Sciatic nerve (tissue), 2 donors: ENCODE results near the gene RGS11. TPM values are rescaled to one million over a fixed set of nuclear protein-coding genes. Genes with fewer than 3 reads are reported as not detected.

Source experiments
- ATAC-seq: fragments of 200-7000 bp; cut with Tn5 transposase; one replicate; pipeline ENCODE4 v1.9.1; 2020; ENCODE audit warnings: mild to moderate bottlenecking, moderate library complexity
- DNase-seq: peaks from one replicate; pipeline ENCODE4 v3.0.0-alpha.2; 2020; ENCODE audit warnings: low spot score
- intact Hi-C: fragments of 100-400 bp; cut with DNase I; formaldehyde crosslinking; loops from one replicate; pipeline ENCODE4 v1.14.2; 2022
- total RNA-seq: library from RNA; stranded (reverse); fragmentation: NEBNext Ultra II Directional; extraction: Animal tissue kit (Norgen Biotek cat#: 25700); gene quantifications from one replicate; pipeline ENCODE4 v1.2.1, GENCODE V29; 2021
- donor health status: DM: no; HTN: no; CAD: no.
- donor health status: DM: no; HTN: no; CAD: no.

RGS11 gene
- total RNA-seq: 48.9 TPM

DNA sequence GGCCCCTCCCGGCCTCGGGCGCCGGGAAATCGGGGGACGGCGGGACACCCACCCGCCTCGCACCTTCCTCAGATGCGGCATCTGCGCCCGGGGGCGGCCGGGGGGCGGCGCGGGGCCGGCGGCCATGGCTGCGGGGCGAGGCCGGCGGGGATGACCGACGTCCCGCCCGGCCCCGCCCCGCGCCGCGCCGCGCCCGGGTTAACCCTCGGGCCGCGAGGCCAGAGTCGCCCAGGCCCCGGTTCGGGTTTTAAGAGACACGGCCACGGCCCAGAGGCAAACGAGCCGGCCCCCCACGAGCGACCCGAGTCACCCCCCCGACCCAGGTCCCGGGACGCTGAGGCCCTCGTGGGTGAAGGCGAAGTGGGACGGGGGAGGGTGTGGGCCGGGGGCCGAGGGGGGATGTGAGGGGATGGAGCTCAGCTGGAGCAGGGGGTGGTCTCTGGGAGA, at the start of gene RGS11:
Gene RGS11, minus strand, starts transcription at position 159 of the 447 bp plus-strand sequence. Its CDS starts 33 bp downstream, at position 126.
- intact Hi-C loops: no loop called here
- ATAC-seq: peak; percentile 8
- DNase-seq: no peak

DNA sequence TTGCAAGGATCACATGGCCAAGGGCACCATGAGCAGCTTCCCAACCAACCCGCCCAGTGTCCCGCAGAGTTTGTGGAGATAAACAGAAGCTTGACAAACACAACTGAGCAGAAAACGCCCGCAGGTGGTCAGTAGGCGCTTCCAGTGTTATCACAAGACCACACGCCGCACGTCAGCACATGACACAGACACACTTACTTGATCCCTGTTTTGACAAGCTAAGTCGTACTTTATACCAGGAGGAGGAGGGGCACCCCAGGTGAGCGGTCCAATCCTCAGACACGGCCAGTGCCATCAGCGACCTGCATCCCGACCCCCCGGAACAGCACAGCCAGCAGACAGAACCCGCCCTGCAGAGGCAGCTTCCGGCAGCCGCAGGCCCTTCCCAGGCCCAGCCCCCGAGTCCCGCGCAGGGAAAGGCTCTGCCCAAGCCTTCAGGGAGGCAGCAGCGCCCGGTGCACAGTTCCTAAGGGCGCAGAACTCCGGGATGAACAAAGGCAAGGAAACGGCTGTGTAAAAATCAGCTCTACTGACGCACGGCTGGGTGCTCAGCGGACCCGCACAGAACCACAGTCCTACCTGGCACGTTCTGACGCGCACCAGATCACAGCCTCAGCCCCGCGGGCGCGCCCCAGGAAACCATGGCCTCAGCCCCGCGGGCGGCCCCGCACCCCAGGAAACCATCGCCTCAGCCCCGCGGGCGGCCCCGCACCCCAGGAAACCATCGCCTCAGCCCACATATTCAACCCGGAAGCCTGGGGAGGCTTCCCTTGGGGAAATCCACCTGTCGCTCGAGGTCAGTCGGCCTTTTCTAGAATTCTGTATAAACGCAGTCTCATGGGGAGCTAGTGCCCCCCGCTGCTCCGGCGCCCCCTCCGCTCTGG, 48.9 kb upstream of the RGS11 start:
- no peak for ATAC-seq
- no peak for DNase-seq
- intact Hi-C loops: no loop called here

DNA sequence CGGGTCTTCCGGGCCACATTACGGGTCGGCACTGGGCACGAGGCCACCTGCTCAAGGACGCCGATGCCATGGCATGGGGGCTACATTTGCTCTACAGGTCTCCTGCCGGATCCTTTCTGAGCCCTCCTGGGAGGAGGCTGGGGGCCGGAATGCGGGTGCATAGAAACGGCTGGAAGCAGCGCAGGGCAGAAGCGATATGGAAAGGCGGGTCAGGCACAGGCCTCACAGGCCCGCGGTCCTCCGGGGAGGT, 48.4 kb upstream of the RGS11 start:
- DNase-seq (no peak), ATAC-seq (no peak)
- intact Hi-C loops: no loop called here

DNA sequence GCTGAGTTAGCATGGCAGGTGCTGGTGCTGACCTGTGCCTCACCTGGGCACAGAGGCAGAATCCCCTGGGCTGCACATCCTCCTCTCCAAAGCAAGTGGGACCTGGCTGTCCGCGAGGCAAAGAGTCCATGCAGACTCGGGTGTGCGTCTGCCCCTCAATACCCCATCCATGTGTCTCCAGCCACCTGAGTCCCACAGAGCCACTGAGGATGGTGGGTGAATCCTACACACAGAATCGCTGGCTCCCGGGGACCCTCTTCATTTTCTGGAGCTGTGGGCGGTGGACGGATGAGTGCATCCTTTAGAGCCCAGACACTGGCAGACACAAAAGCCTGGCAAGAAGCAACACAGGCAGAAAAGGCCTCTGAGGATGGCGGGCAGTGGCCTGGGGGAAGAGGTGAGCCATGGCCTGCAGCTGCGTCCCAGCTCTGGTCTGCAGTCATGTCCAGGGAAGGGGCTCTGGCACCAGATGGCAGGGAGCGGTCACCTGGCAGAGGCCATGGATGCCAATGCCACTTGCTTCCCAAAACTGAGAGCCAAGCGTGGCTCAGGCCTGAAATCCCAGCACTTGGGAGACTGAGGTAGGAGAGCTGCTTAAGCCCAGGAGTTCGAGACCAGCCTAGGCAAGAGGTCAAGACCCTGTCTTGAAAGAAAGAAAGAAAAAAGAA, 46.9 kb upstream of the RGS11 start:
- intact Hi-C loops: no loop called here
- no peak for DNase-seq
- ATAC-seq: no peak

DNA sequence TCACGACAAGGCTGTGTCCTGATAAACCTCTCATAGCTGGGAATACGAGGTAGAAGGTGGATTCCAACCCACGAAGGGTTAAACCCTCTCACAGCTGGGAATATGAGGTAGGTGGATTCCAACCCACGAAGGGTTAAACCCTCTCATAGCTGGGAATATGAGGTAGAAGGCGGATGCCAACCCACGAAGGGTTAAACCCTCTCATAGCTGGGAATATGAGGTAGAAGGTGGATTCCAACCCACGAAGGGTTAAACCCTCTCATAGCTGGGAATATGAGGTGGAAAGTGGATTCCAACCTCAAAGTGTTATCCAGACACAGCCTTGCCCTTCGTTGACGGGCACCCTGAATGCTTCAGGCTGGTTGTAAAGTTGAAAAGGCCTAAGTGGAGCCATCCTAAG, 45.8 kb upstream of the RGS11 start:
- DNase-seq (no peak), ATAC-seq (no peak)
- intact Hi-C loops: no loop called here

DNA sequence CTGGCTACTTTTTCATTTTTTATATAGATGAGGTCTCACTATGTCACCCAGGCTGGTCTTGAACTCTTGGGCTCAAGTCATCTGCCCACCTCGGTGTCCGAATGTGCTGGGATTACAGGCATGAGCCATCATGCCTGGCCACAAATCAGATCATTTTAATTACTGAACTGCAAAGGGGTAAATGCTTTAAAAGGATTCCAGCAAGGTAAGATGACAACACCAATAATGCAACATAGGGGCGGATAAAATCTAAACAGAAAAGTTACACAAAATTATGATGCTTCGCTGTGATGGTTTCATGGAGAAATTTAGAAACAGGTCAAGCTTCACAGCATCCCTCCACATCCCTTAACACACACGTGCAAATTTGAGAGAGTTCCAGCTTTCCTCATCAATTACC, 44.5 kb upstream of the RGS11 start:
- ATAC-seq (no peak), DNase-seq (no peak)
- intact Hi-C loops: no loop called here

DNA sequence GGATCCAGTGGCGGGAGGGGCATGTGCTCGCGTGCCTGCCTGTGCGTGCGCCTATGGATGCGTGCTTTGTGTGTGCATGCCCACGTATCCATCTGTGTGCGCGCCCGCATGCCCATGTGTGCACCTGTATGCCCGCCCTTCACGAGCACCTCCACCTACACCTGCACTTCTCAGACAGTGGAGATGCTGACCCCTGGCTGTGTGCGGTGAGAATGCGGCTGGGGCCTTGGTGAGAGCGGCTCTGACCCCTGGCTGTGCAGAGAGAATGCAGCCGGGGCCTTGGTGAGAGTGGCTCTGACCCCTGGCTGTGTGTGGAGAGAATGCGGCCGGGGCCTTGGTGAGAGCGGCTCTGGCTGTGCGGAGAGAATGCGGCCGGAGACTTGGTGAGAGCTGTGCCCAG, 42.9 kb upstream of the RGS11 start:
- intact Hi-C loops: no loop called here
- no peak for DNase-seq
- no peak for ATAC-seq

DNA sequence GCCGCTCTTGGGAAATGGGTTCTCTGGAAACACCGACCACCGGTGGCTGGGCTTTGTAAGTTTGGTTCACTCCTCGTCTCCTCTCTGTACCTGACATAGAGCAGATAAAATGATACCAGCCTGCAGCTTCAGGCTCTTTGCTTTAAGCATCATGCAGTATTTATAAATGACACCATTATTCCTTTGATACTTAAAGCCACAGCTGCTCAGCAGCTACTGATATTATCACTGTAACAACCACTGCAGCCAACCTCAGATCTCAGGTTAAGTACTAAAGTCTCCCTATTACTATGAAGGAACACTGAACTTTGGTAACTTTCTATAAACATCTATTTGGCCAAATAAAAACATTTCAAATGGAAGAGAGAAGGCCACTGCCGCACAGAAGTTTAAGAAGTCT, 41.8 kb upstream of the RGS11 start:
- ATAC-seq (no peak), DNase-seq (no peak)
- intact Hi-C loops: no loop called here

DNA sequence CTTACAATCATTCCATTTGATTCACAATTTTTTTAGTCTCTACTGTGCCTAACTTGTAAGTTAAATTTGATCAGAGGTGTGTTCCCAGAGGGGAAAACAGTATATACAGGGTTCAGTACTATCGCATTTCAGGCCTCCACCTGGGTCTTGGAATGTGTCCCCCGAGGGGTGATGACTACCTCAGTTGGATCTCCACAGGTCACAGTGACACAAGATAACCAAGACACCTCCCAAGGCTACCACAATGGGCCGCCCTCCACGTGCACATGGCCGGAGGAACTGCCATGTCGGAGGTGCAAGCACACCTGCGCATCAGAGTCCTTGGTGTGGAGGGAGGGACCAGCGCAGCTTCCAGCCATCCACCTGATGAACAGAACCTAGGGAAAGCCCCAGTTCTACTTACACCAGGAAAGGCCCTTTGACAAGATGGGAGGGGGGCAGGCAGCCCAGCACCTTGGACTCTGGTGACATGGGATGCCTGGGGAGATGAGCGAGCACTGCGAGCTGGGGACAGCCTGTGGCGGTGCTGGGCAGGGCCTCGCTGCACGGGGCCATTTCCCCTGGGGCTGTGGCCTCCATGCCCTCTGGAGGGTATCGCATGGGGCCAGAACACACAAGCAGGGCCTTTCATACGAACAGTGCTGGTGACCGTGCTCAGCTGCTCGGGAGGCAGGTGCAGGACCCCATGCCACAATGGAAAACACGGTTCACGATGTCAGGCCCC, 41.2 kb upstream of the RGS11 start:
- DNase-seq (no peak), ATAC-seq (no peak)
- intact Hi-C loops: no loop called here

DNA sequence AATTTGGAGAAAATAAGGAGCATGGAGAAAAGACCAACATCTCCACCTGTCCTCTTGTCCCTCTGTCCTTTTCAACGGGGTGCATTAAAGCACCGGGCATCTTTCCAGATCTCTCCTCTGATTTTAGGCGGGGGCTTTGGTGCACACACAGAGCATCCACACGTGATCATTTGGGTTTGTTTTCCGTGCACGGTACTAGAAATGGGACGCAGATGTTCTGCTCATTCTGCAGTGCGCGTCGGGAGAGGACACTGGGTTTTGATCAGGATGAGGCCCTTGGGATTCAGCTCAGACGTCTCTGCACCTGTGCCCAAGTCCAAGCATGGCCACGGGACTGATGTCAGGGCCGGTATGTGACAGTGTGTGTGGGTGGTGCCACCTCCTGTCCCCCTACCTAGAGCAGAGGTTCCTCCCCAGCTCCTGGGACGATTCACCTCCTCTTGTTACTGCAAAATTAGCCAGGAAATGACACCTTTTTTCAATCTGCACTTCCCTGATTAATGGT, 39.1 kb upstream of the RGS11 start:
- intact Hi-C loops: no loop called here
- no peak for ATAC-seq
- DNase-seq: no peak

DNA sequence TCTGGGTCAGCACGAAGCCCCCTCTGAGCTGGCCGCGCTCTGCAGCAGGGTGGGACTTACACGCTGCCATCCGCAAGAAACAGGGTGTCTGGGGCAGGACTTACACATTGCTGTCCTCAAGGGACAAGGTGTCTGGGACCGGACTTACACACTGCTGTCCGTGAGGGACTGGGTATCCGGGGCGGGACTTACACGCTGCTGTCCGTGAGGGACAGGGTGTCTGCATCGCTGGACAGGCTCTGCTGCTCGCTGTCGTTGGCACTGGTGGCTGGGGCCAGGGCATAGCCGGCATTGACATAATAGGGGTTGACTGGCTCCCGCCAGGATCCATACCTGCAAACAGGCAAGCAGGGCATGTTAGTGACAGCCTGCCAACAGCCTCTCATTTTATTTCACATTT, 38.6 kb upstream of the RGS11 start:
- ATAC-seq (no peak), DNase-seq (no peak)
- intact Hi-C loops: no loop called here

DNA sequence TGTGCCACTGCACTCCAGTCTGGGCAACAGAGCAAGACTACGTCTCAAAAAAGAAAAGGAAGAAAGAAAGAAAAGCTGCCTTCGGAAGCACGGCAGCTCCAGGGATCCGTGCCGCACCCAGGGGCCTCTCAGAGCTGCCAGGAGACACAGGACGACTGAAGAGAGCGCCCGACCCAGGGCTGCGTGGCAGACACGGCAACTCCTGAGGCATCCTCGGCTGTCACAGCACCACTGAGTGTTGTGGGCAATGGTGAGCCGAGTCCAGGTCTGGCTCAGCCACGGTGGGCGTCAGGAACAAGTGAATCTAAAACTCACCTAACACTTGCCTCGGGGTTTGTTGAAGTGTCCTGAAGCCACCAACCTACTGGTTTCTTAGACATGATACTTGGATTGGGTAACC, 36.0 kb upstream of the RGS11 start:
- ATAC-seq (no peak), DNase-seq (no peak)
- intact Hi-C loops: no loop called here

DNA sequence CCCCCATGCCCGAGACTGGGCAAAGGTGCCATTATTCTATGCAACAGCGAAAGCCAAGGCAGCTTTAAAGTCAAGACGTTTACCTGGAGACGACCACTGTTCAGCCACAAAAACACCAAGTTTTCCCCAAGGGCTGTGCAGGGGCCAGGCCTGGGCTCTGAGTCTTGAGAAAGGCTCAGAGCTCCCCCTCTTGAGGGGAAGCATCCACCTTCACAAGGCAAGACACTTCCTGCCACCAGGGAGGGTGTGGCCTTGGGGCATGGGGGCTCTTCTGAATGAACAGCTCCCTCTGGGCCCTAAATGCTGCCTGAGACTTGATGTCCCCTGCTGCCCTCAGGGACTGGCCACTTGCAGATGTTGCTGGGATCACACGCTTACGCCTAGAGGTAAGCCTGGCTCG, 33.7 kb upstream of the RGS11 start:
- intact Hi-C loops: no loop called here
- no peak for ATAC-seq
- no peak for DNase-seq

DNA sequence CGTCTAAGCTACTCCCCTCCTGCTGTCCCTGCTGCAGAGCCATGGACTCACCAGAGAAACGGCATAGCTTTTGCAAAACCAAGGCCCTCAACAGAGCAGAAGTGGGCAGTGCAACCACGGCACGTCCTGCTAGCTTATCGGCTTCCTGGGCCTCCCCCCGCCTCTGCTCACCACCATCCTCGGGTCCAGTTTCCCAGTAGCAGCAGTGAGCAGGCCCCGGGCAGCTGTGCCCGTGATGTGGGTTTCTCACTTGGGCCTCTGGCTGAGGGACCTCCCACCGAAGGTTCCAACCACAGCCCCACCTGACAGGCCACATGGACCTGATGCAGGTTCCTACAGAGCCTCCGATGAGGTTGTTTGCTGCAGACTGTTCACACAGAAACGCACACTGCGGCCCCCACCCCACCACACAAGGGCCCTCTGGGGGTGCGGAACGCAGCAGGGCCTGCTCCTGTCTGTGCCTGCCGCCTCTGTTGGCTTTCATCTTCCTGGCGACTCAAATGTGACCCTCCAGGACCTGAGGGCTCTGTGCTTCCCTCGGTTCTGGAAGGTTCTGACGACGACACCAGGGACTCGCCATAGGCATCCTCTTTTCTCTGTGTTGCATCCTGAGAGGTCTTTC, 32.1 kb upstream of the RGS11 start:
- intact Hi-C loops: no loop called here
- DNase-seq (no peak), ATAC-seq (no peak)

DNA sequence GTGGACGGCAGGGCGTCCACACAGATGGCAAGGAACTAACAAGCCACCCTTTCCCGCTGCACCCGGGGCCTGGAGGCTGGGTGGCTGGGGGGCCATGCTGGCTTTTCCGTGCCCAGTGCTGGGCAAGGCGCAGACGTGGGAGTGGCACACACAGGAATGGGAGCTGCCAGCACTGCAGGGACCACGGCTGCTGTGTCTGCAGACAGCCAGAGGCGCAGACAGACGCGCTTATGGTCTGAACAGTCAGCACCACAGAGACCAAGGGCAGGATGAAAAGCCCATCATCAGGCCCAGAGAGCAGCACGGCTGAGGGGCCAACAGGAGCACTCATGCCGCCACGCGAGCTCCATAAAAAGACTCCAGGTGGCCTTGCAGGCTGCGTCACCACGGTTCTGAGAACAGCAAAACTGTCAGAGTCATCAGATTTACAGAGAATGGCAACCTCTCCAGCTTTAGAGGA, 31.2 kb upstream of the RGS11 start:
- ATAC-seq: no peak
- no peak for DNase-seq
- intact Hi-C loops: no loop called here

DNA sequence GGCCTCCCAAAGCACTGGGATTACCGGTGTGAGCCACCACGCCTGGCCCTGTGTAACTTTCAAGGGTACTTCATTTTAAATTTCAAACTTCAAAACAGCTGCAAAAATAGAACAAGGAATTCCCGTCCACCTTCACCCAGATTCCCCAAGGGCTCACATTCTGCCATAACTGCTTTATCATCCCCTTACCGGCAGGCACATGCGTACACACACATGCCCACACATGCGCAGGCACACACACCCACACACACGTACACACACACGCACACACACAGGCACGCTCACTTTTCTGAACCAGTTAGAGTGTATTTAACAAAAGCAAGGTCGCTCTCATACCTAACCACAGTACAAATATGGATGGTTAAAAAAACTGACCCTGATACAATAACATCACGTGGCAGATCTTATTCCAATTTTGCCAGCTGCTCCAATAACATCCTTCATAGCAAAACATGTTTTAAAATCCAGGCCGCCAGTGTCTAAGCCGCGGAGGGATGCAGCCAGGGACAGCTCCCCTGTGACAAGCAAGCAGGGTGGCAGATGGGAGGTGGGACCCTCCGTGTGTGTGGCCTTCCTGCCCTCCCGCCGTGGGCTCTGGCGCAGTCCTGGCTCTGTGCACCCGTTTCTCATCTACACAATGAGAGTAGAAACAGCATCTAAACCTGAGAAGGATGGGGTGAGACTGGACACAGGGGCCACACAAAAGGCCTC, 30.3 kb upstream of the RGS11 start:
- DNase-seq (no peak), ATAC-seq (no peak)
- intact Hi-C loops: no loop called here

DNA sequence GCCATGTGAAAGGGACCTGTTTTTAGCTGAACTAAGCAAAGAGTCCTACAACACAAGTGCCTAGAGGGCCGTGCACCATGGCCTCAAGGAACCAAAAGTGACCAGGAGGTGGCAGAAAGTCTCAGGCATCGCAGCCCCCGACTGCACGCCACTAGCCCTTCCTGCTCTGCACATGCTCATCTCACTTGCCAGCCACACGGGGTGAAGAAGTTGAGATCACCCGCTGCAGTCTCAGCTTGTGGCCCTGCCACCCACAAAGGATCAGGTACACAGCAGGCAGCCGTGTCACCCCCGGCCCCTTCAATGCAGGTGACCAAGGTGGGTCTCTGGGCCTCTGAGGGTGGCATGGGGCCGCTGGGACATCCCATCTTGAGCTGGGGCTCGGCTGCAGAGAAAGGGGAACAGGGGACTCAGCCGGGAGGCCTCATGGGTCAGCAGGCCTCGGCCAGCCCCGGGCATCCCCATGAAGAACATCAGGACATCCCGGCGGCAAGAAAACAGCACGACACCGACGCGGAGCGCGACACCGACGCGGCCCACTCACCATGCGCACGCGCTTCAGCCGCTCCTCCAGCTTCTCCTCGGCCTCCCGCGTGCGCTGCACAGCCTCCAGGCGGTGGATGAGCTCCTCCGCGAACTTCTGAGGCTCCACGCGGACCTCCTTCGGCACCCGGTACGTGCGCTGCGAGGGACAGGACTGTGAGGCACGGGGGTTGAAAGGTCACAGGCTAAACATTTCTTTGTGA, 28.2 kb upstream of the RGS11 start:
- intact Hi-C loops: no loop called here
- ATAC-seq (no peak), DNase-seq (no peak)

DNA sequence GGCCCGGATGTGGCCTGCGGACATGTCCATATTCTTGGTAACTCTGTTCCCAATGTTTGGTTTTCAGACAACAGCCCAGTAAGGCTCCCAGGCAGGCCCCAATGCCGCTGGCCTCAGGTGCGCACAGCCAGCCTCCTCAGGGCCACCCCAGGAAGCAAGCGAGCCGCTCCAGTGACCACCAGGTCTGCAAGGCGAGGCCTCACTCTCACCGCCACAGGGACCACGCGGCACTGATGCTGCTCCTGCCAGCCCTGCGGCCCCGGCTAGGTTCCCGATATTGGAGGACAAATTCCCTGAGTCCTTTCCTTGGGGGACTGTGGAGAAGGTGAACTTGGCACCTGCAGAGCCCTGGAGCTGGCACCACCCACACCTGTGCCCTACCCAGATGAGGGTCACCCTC, 26.2 kb upstream of the RGS11 start:
- no peak for DNase-seq
- intact Hi-C loops: no loop called here
- no peak for ATAC-seq
